Measurements from ENCODE around the gene HOXD13. TPM values are rescaled to one million over a fixed set of nuclear protein-coding genes. Genes with fewer than 3 reads are reported as not detected.

Gene HOXD13
- total and polyA plus RNA-seq, 2 donors (not counting 1 experiment from before 2014, with no cell fraction given) = not detected

- H3K4me3 Mint-ChIP-seq = peak overlapping the region; percentile 66
- no peaks in the 10 kb centered on the region for H3K79me2 ChIP-seq (ENCODE audit: control insufficient read depth, insufficient read depth, low read length)
- no peaks in the 10 kb centered on the region for H3K36me3 ChIP-seq (replicated peaks in 1 of 2; ENCODE audit: control extremely low read depth in 1 of 2, control insufficient read depth in 1 of 2, extremely low read depth in 1 of 2, insufficient read depth in 2 of 2, low read length in 1 of 2)
- H4K20me1 ChIP-seq (ENCODE audit: control insufficient read depth, insufficient read depth, low read length, poor library complexity, severe bottlenecking) = no peaks in the 10 kb centered on the region
- H2AFZ ChIP-seq (ENCODE audit: insufficient read depth, low read depth, low read length, poor library complexity, severe bottlenecking) = no peak overlapping the region
- H3K9ac ChIP-seq (ENCODE audit: low read length) = no peak overlapping the region
- H3K4me1 Mint-ChIP-seq = peaks cover 11% of the 10 kb centered on the region
- peak overlapping the region; percentile 59 for H3K27ac Mint-ChIP-seq
- H3K4me1 ChIP-seq (ENCODE audit: control insufficient read depth in 2 of 2, insufficient read depth in 2 of 2, low read length in 2 of 2) = peaks cover 3 to 36% of the 10 kb centered on the region in 2 donors
- H3K9me3 ChIP-seq (ENCODE audit: control extremely low read depth in 1 of 3, control insufficient read depth in 2 of 3, insufficient read depth in 1 of 3, low read length in 2 of 3) = peaks cover 0 to 40% (median 0%) of the 10 kb centered on the region in 3 donors
- TF ChIP-seq EZH2 (IDR thresholded peaks at IDR 0.05; ENCODE audit: borderline replicate concordance, insufficient read depth, low read depth, low read length, poor library complexity, severe bottlenecking) (no peak), CTCF (IDR thresholded peaks at IDR 0.05) (no peak)
- H3K27me3 Mint-ChIP-seq = peaks cover 84% of the 10 kb centered on the region
- H3K27ac ChIP-seq (ENCODE audit: low read length in 2 of 2) = no peak overlapping the region
- no peak overlapping the region for H3K4me3 ChIP-seq (ENCODE audit: control extremely low read depth in 1 of 5, extremely low read depth in 1 of 5, insufficient read depth in 1 of 5, low read depth in 2 of 5, low read length in 4 of 5)
- intact Hi-C loops (cut with micrococcal nuclease) = no loop called here
- H3K4me2 ChIP-seq (replicated peaks; ENCODE audit: low read depth, low read length, poor library complexity, severe bottlenecking) = peak overlapping the region; percentile 67
- peaks cover 0 to 91% (median 60%) of the 10 kb centered on the region in 4 experiments for H3K27me3 ChIP-seq (replicated peaks in 1 of 4; ENCODE audit: control extremely low read depth in 1 of 4, control insufficient read depth in 3 of 4, insufficient read depth in 4 of 4, low read length in 3 of 4)
- H3K9me3 Mint-ChIP-seq (ENCODE audit: insufficient read depth) = peaks cover 4% of the 10 kb centered on the region
- ATAC-seq (ENCODE audit: low read depth) = no peak
- CTCF ChIA-PET = no interaction called here
- WGBS (ENCODE audit: insufficient coverage) = 7% methylated on average over 22 of the region's 25 CpGs
- POLR2A ChIA-PET = no interaction called here
- DNase-seq = no peak
These were observed 13.4 kb downstream of the HOXD13 start for GRCh38 chr2:176105730-176106580.

All from B cell (primary cell).